ENCODE data around the gene CYP27B1.
A peak's percentile ranks its signal among the peaks of the same experiment; 100 is the strongest.

DNA sequence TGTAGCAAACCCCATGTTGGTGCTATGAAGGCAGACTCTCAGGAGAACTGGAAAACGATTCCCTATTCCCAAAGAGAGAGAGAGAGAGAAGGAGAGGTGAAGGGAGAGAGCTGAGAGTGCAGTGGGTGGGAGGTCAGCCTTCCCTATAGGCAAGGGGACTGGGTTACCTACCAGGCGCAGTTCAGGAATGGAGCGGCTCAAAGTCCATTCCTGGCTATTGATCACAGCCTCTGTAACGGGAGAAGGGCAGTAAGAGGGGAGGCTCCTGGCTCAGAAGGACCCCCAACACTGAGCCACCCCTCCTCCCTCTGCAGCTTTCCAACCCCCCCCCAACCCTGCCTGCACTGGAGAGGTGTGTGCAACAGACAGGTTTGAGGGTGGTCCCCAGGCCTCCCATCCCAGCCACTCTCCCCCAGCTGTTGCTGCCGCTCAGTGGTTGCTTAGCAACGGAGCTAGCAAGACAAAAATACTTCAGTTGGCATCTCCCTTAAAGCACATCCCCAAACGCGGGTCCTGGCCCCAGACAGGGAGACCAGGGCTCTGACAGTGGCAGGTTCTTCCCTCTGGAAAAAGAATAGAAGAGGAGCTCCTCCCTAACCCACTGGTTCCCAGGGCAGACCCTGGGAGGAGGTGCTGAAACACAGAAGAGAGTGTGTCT lies 31.6 kb downstream of the CYP27B1 start:
- TF ChIP-seq, protein P1, sequence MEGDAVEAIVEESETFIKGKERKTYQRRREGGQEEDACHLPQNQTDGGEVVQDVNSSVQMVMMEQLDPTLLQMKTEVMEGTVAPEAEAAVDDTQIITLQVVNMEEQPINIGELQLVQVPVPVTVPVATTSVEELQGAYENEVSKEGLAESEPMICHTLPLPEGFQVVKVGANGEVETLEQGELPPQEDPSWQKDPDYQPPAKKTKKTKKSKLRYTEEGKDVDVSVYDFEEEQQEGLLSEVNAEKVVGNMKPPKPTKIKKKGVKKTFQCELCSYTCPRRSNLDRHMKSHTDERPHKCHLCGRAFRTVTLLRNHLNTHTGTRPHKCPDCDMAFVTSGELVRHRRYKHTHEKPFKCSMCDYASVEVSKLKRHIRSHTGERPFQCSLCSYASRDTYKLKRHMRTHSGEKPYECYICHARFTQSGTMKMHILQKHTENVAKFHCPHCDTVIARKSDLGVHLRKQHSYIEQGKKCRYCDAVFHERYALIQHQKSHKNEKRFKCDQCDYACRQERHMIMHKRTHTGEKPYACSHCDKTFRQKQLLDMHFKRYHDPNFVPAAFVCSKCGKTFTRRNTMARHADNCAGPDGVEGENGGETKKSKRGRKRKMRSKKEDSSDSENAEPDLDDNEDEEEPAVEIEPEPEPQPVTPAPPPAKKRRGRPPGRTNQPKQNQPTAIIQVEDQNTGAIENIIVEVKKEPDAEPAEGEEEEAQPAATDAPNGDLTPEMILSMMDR (conservative IDR thresholded peaks at IDR 0.05; ENCODE audit: low read depth in 2 of 2) = no peak
- TF ChIP-seq ZNF331 (CRISPR knock-in tag; IDR thresholded peaks at IDR 0.05; ENCODE audit: low read depth) (no peak), EZH2 (IDR thresholded peaks at IDR 0.05; ENCODE audit: low read depth, unreplicated experiment) (peak; percentile 20), POLR2AphosphoS5 (IDR thresholded peaks at IDR 0.05; ENCODE audit: low read depth) (no peak), JUNB (IDR thresholded peaks at IDR 0.05; ENCODE audit: unreplicated experiment) (no peak)
- TF ChIP-seq, protein P2, sequence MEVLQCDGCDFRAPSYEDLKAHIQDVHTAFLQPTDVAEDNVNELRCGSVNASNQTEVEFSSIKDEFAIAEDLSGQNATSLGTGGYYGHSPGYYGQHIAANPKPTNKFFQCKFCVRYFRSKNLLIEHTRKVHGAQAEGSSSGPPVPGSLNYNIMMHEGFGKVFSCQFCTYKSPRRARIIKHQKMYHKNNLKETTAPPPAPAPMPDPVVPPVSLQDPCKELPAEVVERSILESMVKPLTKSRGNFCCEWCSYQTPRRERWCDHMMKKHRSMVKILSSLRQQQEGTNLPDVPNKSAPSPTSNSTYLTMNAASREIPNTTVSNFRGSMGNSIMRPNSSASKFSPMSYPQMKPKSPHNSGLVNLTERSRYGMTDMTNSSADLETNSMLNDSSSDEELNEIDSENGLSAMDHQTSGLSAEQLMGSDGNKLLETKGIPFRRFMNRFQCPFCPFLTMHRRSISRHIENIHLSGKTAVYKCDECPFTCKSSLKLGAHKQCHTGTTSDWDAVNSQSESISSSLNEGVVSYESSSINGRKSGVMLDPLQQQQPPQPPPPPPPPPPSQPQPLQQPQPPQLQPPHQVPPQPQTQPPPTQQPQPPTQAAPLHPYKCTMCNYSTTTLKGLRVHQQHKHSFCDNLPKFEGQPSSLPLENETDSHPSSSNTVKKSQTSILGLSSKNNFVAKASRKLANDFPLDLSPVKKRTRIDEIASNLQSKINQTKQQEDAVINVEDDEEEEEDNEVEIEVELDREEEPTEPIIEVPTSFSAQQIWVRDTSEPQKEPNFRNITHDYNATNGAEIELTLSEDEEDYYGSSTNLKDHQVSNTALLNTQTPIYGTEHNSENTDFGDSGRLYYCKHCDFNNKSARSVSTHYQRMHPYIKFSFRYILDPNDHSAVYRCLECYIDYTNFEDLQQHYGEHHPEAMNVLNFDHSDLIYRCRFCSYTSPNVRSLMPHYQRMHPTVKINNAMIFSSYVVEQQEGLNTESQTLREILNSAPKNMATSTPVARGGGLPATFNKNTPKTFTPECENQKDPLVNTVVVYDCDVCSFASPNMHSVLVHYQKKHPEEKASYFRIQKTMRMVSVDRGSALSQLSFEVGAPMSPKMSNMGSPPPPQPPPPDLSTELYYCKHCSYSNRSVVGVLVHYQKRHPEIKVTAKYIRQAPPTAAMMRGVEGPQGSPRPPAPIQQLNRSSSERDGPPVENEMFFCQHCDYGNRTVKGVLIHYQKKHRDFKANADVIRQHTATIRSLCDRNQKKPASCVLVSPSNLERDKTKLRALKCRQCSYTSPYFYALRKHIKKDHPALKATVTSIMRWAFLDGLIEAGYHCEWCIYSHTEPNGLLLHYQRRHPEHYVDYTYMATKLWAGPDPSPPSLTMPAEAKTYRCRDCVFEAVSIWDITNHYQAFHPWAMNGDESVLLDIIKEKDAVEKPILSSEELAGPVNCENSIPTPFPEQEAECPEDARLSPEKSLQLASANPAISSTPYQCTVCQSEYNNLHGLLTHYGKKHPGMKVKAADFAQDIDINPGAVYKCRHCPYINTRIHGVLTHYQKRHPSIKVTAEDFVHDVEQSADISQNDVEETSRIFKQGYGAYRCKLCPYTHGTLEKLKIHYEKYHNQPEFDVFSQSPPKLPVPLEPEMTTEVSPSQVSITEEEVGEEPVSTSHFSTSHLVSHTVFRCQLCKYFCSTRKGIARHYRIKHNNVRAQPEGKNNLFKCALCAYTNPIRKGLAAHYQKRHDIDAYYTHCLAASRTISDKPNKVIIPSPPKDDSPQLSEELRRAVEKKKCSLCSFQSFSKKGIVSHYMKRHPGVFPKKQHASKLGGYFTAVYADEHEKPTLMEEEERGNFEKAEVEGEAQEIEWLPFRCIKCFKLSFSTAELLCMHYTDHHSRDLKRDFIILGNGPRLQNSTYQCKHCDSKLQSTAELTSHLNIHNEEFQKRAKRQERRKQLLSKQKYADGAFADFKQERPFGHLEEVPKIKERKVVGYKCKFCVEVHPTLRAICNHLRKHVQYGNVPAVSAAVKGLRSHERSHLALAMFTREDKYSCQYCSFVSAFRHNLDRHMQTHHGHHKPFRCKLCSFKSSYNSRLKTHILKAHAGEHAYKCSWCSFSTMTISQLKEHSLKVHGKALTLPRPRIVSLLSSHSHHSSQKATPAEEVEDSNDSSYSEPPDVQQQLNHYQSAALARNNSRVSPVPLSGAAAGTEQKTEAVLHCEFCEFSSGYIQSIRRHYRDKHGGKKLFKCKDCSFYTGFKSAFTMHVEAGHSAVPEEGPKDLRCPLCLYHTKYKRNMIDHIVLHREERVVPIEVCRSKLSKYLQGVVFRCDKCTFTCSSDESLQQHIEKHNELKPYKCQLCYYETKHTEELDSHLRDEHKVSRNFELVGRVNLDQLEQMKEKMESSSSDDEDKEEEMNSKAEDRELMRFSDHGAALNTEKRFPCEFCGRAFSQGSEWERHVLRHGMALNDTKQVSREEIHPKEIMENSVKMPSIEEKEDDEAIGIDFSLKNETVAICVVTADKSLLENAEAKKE (CRISPR knock-in tag; IDR thresholded peaks at IDR 0.05) = no peak
- TF ChIP-seq, protein P3, sequence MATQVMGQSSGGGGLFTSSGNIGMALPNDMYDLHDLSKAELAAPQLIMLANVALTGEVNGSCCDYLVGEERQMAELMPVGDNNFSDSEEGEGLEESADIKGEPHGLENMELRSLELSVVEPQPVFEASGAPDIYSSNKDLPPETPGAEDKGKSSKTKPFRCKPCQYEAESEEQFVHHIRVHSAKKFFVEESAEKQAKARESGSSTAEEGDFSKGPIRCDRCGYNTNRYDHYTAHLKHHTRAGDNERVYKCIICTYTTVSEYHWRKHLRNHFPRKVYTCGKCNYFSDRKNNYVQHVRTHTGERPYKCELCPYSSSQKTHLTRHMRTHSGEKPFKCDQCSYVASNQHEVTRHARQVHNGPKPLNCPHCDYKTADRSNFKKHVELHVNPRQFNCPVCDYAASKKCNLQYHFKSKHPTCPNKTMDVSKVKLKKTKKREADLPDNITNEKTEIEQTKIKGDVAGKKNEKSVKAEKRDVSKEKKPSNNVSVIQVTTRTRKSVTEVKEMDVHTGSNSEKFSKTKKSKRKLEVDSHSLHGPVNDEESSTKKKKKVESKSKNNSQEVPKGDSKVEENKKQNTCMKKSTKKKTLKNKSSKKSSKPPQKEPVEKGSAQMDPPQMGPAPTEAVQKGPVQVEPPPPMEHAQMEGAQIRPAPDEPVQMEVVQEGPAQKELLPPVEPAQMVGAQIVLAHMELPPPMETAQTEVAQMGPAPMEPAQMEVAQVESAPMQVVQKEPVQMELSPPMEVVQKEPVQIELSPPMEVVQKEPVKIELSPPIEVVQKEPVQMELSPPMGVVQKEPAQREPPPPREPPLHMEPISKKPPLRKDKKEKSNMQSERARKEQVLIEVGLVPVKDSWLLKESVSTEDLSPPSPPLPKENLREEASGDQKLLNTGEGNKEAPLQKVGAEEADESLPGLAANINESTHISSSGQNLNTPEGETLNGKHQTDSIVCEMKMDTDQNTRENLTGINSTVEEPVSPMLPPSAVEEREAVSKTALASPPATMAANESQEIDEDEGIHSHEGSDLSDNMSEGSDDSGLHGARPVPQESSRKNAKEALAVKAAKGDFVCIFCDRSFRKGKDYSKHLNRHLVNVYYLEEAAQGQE (IDR thresholded peaks at IDR 0.05; ENCODE audit: unreplicated experiment) = no peak
